Liver (tissue), 9 donors: Measurements from ENCODE around the gene IRF8. TPM values are rescaled to one million over a fixed set of nuclear protein-coding genes. Genes with fewer than 3 reads are reported as not detected.

Experiments
- DNase-seq: peaks from one replicate; pipeline ENCODE4 v3.0.0-alpha.2; 2017; ENCODE audit warnings: low spot score
- H3K27ac ChIP-seq, 2 donors: one replicate each; pipeline ENCODE4 v1.7.0; 2013; ENCODE audit warnings: inconsistent platforms in 2 of 2, low read length in 2 of 2, control low read depth in 1 of 2, low read depth in 1 of 2, mild to moderate bottlenecking in 1 of 2
- H3K27me3 ChIP-seq, 4 donors: one replicate each; pipeline versions ENCODE4 v1.6.1 to v1.7.0; 2013; ENCODE audit warnings: low read length in 3 of 4, inconsistent platforms in 1 of 4, mild to moderate bottlenecking in 1 of 4, moderate library complexity in 1 of 4; ENCODE audit not compliant: control insufficient read depth in 4 of 4, insufficient read depth in 4 of 4
- H3K36me3 ChIP-seq, 4 donors: one replicate each; pipeline versions ENCODE4 v1.6.1 to v1.7.0; 2013; ENCODE audit warnings: low read length in 3 of 4, mild to moderate bottlenecking in 3 of 4, low read depth in 1 of 4, moderate library complexity in 1 of 4; ENCODE audit not compliant: control insufficient read depth in 4 of 4, insufficient read depth in 3 of 4
- H3K4me1 ChIP-seq, 4 donors: one replicate each; pipeline versions ENCODE4 v1.6.1 to v1.7.0; 2013; ENCODE audit warnings: low read length in 3 of 4, mild to moderate bottlenecking in 3 of 4, moderate library complexity in 1 of 4; ENCODE audit not compliant: control insufficient read depth in 4 of 4, insufficient read depth in 4 of 4
- H3K4me3 ChIP-seq, 3 donors: one replicate each; pipeline versions ENCODE4 v1.6.1 to v1.7.0; 2013; ENCODE audit warnings: low read length in 3 of 3, control low read depth in 1 of 3, low read depth in 1 of 3, mild to moderate bottlenecking in 1 of 3
- H3K9ac ChIP-seq, 2 donors: one replicate each; pipeline ENCODE4 v1.7.0; 2013; ENCODE audit warnings: low read length in 2 of 2, mild to moderate bottlenecking in 2 of 2, moderate library complexity in 2 of 2, control low read depth in 1 of 2, low read depth in 1 of 2
- H3K9me3 ChIP-seq, 4 donors: one replicate each; pipeline versions ENCODE4 v1.6.1 to v1.7.0; 2013; ENCODE audit warnings: low read length in 3 of 4; ENCODE audit not compliant: control insufficient read depth in 4 of 4
- ATF3 ChIP-seq: IDR thresholded peaks from 2 replicates; pipeline ENCODE4 v1.6.1; 2016; ENCODE audit warnings: antibody characterized with exemption
- CTCF ChIP-seq: fragments of 150-350 bp; IDR thresholded peaks from 2 replicates; pipeline ENCODE4 v1.5.1; 2017; ENCODE audit warnings: improper control_type of control experiment, low read depth, low read length; ENCODE audit not compliant: missing input control
- EGR1 ChIP-seq, 2 donors: IDR thresholded peaks; 2 replicates each; pipeline ENCODE4 v1.6.1; 2016 to 2018; ENCODE audit warnings: antibody characterized with exemption in 2 of 2, low read depth in 2 of 2
- FOXA1 ChIP-seq: IDR thresholded peaks from 2 replicates; pipeline ENCODE4 v1.6.1; 2016; ENCODE audit warnings: antibody characterized with exemption
- FOXA2 ChIP-seq: IDR thresholded peaks from 2 replicates; pipeline ENCODE4 v1.6.1; 2016; ENCODE audit warnings: antibody characterized with exemption
- GABPA ChIP-seq, 2 donors: IDR thresholded peaks in 1 of 2; conservative IDR thresholded peaks in 1 of 2; 2 replicates each; pipeline ENCODE4 v1.6.1; 2016; ENCODE audit warnings: antibody characterized with exemption in 2 of 2, mild to moderate bottlenecking in 1 of 2, moderate library complexity in 1 of 2
- HNF4A ChIP-seq, 2 donors: conservative IDR thresholded peaks; 2 replicates each; pipeline ENCODE4 v1.6.1; 2016; ENCODE audit warnings: antibody characterized with exemption in 2 of 2, mild to moderate bottlenecking in 2 of 2
- HNF4G ChIP-seq: IDR thresholded peaks from 2 replicates; pipeline ENCODE4 v1.6.1; 2016; ENCODE audit warnings: antibody characterized with exemption
- JUND ChIP-seq, 2 donors: IDR thresholded peaks; 2 replicates each; pipeline ENCODE4 v1.6.1; 2016; ENCODE audit warnings: antibody characterized with exemption in 2 of 2
- MAX ChIP-seq: IDR thresholded peaks from 2 replicates; pipeline ENCODE4 v1.6.1; 2016; ENCODE audit warnings: antibody characterized with exemption
- NR2F2 ChIP-seq: IDR thresholded peaks from 2 replicates; pipeline ENCODE4 v1.6.1; 2016; ENCODE audit warnings: antibody characterized with exemption
- RAD21 ChIP-seq, 2 donors: IDR thresholded peaks; 2 replicates each; pipeline ENCODE4 v1.6.1; 2016; ENCODE audit warnings: antibody characterized with exemption in 2 of 2, mild to moderate bottlenecking in 2 of 2
- REST ChIP-seq: IDR thresholded peaks from 2 replicates; pipeline ENCODE4 v1.6.1; 2016; ENCODE audit warnings: antibody characterized with exemption, mild to moderate bottlenecking
- RXRA ChIP-seq, 2 donors: IDR thresholded peaks; 2 replicates each; pipeline ENCODE4 v1.6.1; 2017 to 2018; ENCODE audit warnings: antibody characterized with exemption in 2 of 2, mild to moderate bottlenecking in 1 of 2
- SP1 ChIP-seq: IDR thresholded peaks from 2 replicates; pipeline ENCODE4 v1.6.1; 2018; ENCODE audit warnings: antibody characterized with exemption, mild to moderate bottlenecking
- TAF1 ChIP-seq: conservative IDR thresholded peaks from 2 replicates; pipeline ENCODE4 v1.6.1; 2016; ENCODE audit warnings: antibody characterized with exemption, mild to moderate bottlenecking
- YY1 ChIP-seq: IDR thresholded peaks from 2 replicates; pipeline ENCODE4 v1.6.1; 2016; ENCODE audit warnings: antibody characterized with exemption, mild to moderate bottlenecking
- ZBTB33 ChIP-seq: IDR thresholded peaks from 2 replicates; pipeline ENCODE4 v1.6.1; 2016; ENCODE audit warnings: antibody characterized with exemption
- WGBS: extraction: QIAGEN DNeasy Blood & Tissue Kit; methylation state at CpG from one replicate; pipeline ENCODE4 v1.1.7; 2013; 5-methylcytosine and 5-hydroxymethylcytosine counted together
- polyA plus RNA-seq, 2 donors: library from polyadenylated mRNA; stranded (reverse) in 1 of 2; unstranded in 1 of 2; fragments of 200-250 nt in 1 of 2; fragments of >200 nt in 1 of 2; fragmentation: Nextera tagmentation in 1 of 2; extraction: Ambion mirVana in 1 of 2; gene quantifications; one replicate each; pipeline versions ENCODE4 v1.2.1 to v1.2.3, GENCODE V29; 2013 to 2015
- total RNA-seq, 2 donors: library from RNA; depleted of rRNA; stranded (reverse); fragments of >200 nt; gene quantifications; one replicate each; pipeline ENCODE4 v1.2.3, GENCODE V29; 2014
- donor health status: healthy.
- donor health status: healthy.
- donor health status: healthy.
- donor health status: healthy.
- donor health status: healthy.

The IRF8 gene
- total and polyA plus RNA-seq, 4 donors, result 5.1 to 25.8 (median 12.3) TPM

GRCh38 chr16:85917012-85917411 lies 18.1 kb downstream of the IRF8 start:
- Histone ChIP-seq H3K36me3 (peaks cover 8 to 42% (median 12%) of the 10 kb centered on the region in 4 donors), H3K27me3 (no peaks in the 10 kb centered on the region), H3K9ac (no peak overlapping the region), H3K4me1 (peaks cover 8 to 19% (median 14%) of the 10 kb centered on the region in 4 donors), H3K27ac (peak overlapping the region in 1 of 2 donors; percentile 22), H3K9me3 (no peaks in the 10 kb centered on the region), H3K4me3 (no peak overlapping the region)
- TF ChIP-seq RAD21 (IDR thresholded peaks at IDR 0.05) (no peak), ZBTB33 (no peak), CTCF (no peak), SP1 (no peak), JUND (IDR thresholded peaks at IDR 0.05) (no peak)
- no peak for DNase-seq
- 80% methylated on average over 6 of the region's 6 CpGs for WGBS

GRCh38 chr16:85917959-85918358 lies 19.0 kb downstream of the IRF8 start:
- 86% methylated on average over 6 of the region's 6 CpGs for WGBS
- DNase-seq, result no peak
- Histone ChIP-seq H3K4me1 (peaks cover 8 to 19% (median 11%) of the 10 kb centered on the region in 4 donors), H3K27ac (no peak overlapping the region), H3K36me3 (peaks cover 8 to 42% (median 11%) of the 10 kb centered on the region in 4 donors), H3K27me3 (no peaks in the 10 kb centered on the region), H3K9me3 (no peaks in the 10 kb centered on the region), H3K4me3 (no peak overlapping the region), H3K9ac (no peak overlapping the region)
- TF ChIP-seq CTCF (no peak), TAF1 (no peak), RAD21 (IDR thresholded peaks at IDR 0.05) (no peak), MAX (no peak), ZBTB33 (no peak), JUND (IDR thresholded peaks at IDR 0.05) (no peak), ATF3 (no peak), HNF4G (no peak), RXRA (IDR thresholded peaks at IDR 0.05) (no peak), FOXA1 (no peak), HNF4A (conservative IDR thresholded peaks at IDR 0.05) (no peak), FOXA2 (no peak), REST (no peak), YY1 (no peak), NR2F2 (no peak), GABPA (IDR thresholded peaks at IDR 0.05 in 1 of 2, conservative IDR thresholded peaks at IDR 0.05 in 1 of 2) (no peak), SP1 (no peak), EGR1 (IDR thresholded peaks at IDR 0.05; ENCODE audit: low read depth in 2 of 2) (no peak)
